ENCODE data around the gene MAGOH.

GRCh38 chr1:53219711-53220110 is 18.6 kb downstream of the MAGOH start:
- TF ChIP-seq CTCF (conservative IDR thresholded peaks at IDR 0.05; ENCODE audit: low read length): no peak
- TF ChIP-seq EZH2phosphoT487 (IDR thresholded peaks at IDR 0.05; ENCODE audit: borderline replicate concordance): no peak

Measured in Loucy (cell line).